Subcutaneous abdominal adipose tissue (tissue), 5 donors: Measurements from ENCODE around the gene LACRT.

ENCODE experiments used
- H3K27ac ChIP-seq: one replicate; pipeline ENCODE4 v1.7.0; 2013; ENCODE audit warnings: low read depth, mild to moderate bottlenecking, inconsistent platforms, low read length, moderate library complexity
- H3K27me3 ChIP-seq, 5 donors: one replicate each; pipeline ENCODE4 v1.7.0; 2013; ENCODE audit warnings: low read length in 5 of 5, inconsistent platforms in 1 of 5; ENCODE audit not compliant: control insufficient read depth in 5 of 5, insufficient read depth in 4 of 5
- H3K36me3 ChIP-seq, 5 donors: one replicate each; pipeline ENCODE4 v1.7.0; 2013; ENCODE audit warnings: low read length in 5 of 5; ENCODE audit not compliant: control insufficient read depth in 5 of 5, insufficient read depth in 5 of 5
- H3K4me1 ChIP-seq, 5 donors: one replicate each; pipeline ENCODE4 v1.7.0; 2013; ENCODE audit warnings: low read length in 5 of 5, mild to moderate bottlenecking in 3 of 5, moderate library complexity in 1 of 5; ENCODE audit not compliant: control insufficient read depth in 5 of 5, insufficient read depth in 5 of 5
- H3K4me3 ChIP-seq, 5 donors: one replicate each; pipeline ENCODE4 v1.7.0; 2013; ENCODE audit warnings: low read length in 5 of 5, low read depth in 1 of 5
- H3K9ac ChIP-seq, 5 donors: one replicate each; pipeline ENCODE4 v1.7.0; 2013; ENCODE audit warnings: low read length in 5 of 5, mild to moderate bottlenecking in 4 of 5, moderate library complexity in 3 of 5
- H3K9me3 ChIP-seq, 5 donors: one replicate each; pipeline ENCODE4 v1.7.0; 2013; ENCODE audit warnings: low read length in 5 of 5; ENCODE audit not compliant: control insufficient read depth in 5 of 5
- donor health status: healthy.
- donor health status: healthy.
- donor health status: healthy.
- donor health status: healthy.
- donor health status: healthy.

The LACRT gene

DNA sequence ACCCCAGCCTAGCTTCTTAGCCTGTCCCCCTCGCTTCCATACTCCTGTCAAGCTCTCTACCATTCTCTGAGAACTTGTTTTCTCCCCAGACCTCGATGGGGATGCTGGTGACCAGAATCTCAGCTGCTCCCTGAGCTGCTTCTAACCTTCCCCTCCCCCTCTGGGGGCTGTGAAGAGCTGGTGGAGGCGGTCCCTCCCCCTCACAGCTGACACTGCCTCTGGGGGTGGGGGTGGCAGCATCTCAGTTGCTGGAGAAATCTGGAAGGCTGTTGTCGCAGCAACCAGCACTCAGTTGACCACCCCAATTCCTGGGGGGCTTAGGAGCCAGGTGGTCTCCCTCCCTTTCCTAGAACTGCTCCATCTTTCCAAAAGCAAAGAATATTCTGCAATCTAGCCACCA, 51.0 kb downstream of the LACRT start:
- H3K9me3 ChIP-seq = no peaks in the 10 kb centered on the region
- peaks cover 2 to 49% (median 41%) of the 10 kb centered on the region in 5 donors for H3K4me1 ChIP-seq
- H3K27ac ChIP-seq = no peak overlapping the region
- peaks cover 0 to 11% (median 5%) of the 10 kb centered on the region in 5 donors for H3K27me3 ChIP-seq
- H3K4me3 ChIP-seq = no peak overlapping the region
- no peak overlapping the region for H3K9ac ChIP-seq
- peaks cover 4 to 33% (median 28%) of the 10 kb centered on the region in 5 donors for H3K36me3 ChIP-seq

DNA sequence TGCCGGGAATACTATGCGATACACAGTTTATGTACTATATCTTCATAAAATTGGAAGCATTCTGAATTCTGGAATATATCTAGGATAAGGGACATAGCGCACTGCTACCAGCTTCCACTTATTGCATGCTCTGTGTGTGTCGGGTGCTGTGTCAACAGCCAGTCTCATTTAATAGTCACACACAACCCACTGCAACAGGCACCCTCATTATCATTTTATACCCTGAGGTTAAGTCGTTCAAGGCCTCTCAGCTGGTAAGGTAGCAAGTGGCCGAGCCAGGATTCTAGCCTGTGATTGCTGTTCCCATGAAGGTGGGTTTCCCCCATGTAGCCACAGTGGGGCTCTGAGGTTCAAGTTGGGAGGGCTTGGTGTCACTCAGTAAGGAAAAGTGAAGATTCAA, 53.3 kb downstream of the LACRT start:
- H3K36me3 ChIP-seq = peaks cover 4 to 44% (median 34%) of the 10 kb centered on the region in 5 donors
- peak overlapping the region in 1 of 5 donors; percentile 21 for H3K9ac ChIP-seq
- peaks cover 0 to 4% (median 0%) of the 10 kb centered on the region in 5 donors for H3K27me3 ChIP-seq
- no peaks in the 10 kb centered on the region for H3K9me3 ChIP-seq
- H3K4me3 ChIP-seq = no peak overlapping the region
- no peak overlapping the region for H3K27ac ChIP-seq
- peaks cover 2 to 38% (median 20%) of the 10 kb centered on the region in 5 donors for H3K4me1 ChIP-seq
